Astrocyte (in vitro differentiated cells and primary cell): Measurements from ENCODE around the gene SNX24. TPM values are rescaled to one million over a fixed set of nuclear protein-coding genes. Genes with fewer than 3 reads are reported as not detected.

Source experiments
- DNase-seq: peaks from one replicate; pipeline ENCODE4 v3.0.0-alpha.2; 2010; ENCODE audit warnings: low read depth
- FAIRE-seq: peaks from 2 replicates; lab custom pipeline; 2011; peaks lifted over from hg19 to GRCh38; lab: Jason Lieb, UNC
- H2AFZ ChIP-seq: 2 replicates; pipeline ENCODE4 v1.6.0; 2012; ENCODE audit warnings: low read depth, low read length, inconsistent platforms
- H3K27ac ChIP-seq: 2 replicates; pipeline ENCODE4 v1.5.1; 2011; ENCODE audit warnings: low read depth, low read length, inconsistent platforms
- H3K27me3 ChIP-seq: 2 replicates; pipeline ENCODE4 v1.6.0; 2011; ENCODE audit warnings: low read length, inconsistent platforms; ENCODE audit not compliant: insufficient read depth
- H3K36me3 ChIP-seq: 2 replicates; pipeline ENCODE4 v1.5.1; 2011; ENCODE audit warnings: low read length, inconsistent platforms; ENCODE audit not compliant: insufficient read depth
- H3K4me1 ChIP-seq: 2 replicates; pipeline ENCODE4 v1.5.1; 2011; ENCODE audit warnings: low read length, inconsistent platforms; ENCODE audit not compliant: insufficient read depth
- H3K4me2 ChIP-seq: 2 replicates; pipeline ENCODE4 v1.6.0; 2012; ENCODE audit warnings: low read length, inconsistent platforms
- H3K4me3 ChIP-seq: 2 replicates; pipeline ENCODE4 v1.5.1; 2011; ENCODE audit warnings: low read depth, mild to moderate bottlenecking, low read length, inconsistent platforms; ENCODE audit not compliant: insufficient read depth
- H3K79me2 ChIP-seq: 2 replicates; pipeline ENCODE4 v1.6.0; 2012; ENCODE audit warnings: mild to moderate bottlenecking, low read length, inconsistent platforms; ENCODE audit not compliant: insufficient read depth
- H3K9ac ChIP-seq: 2 replicates; pipeline ENCODE4 v1.6.0; 2012; ENCODE audit warnings: mild to moderate bottlenecking, low read length, inconsistent platforms
- H3K9me3 ChIP-seq: 2 replicates; pipeline ENCODE4 v1.5.1; 2012; ENCODE audit warnings: low read depth, mild to moderate bottlenecking, low read length, inconsistent platforms; ENCODE audit not compliant: insufficient read depth
- H4K20me1 ChIP-seq: 2 replicates; pipeline ENCODE4 v1.6.0; 2012; ENCODE audit warnings: low read length, inconsistent platforms; ENCODE audit not compliant: insufficient read depth
- H3K27ac Mint-ChIP-seq: one replicate; pipeline ENCODE4 v1.8.0; 2021; ENCODE audit warnings: mild to moderate bottlenecking, mixed read lengths; ENCODE audit not compliant: unreplicated experiment
- H3K27me3 Mint-ChIP-seq: one replicate; pipeline ENCODE4 v1.8.0; 2021; ENCODE audit warnings: low read depth, mixed read lengths; ENCODE audit not compliant: unreplicated experiment
- H3K36me3 Mint-ChIP-seq: one replicate; pipeline ENCODE4 v1.8.0; 2021; ENCODE audit warnings: low read depth, mixed read lengths; ENCODE audit not compliant: unreplicated experiment
- H3K4me1 Mint-ChIP-seq: one replicate; pipeline ENCODE4 v1.8.0; 2021; ENCODE audit warnings: low read depth, mixed read lengths; ENCODE audit not compliant: unreplicated experiment
- H3K4me3 Mint-ChIP-seq: one replicate; pipeline ENCODE4 v1.8.0; 2021; ENCODE audit warnings: mild to moderate bottlenecking, moderate library complexity, mixed read lengths; ENCODE audit not compliant: unreplicated experiment
- H3K9me3 Mint-ChIP-seq: one replicate; pipeline ENCODE4 v1.8.0; 2021; ENCODE audit warnings: mild to moderate bottlenecking, mixed read lengths; ENCODE audit not compliant: unreplicated experiment
- EZH2 ChIP-seq: IDR thresholded peaks from 2 replicates; pipeline ENCODE4 v1.6.1; 2012; ENCODE audit warnings: mild to moderate bottlenecking, low read length, inconsistent platforms; ENCODE audit not compliant: insufficient read depth
- total RNA-seq: library from RNA; stranded (reverse); gene quantifications from 2 replicates; pipeline ENCODE4 v1.2.1, GENCODE V29; 2021
- TF ChIP-seq, protein P1 (sequence below): IDR thresholded peaks from 2 replicates; pipeline ENCODE4 v1.5.1; 2011; ENCODE audit warnings: low read depth, mild to moderate bottlenecking, inconsistent platforms, low read length, moderate library complexity; ENCODE audit not compliant: insufficient read depth

The SNX24 gene
- total RNA-seq, 1 donor from 2014 or later: 44.6 TPM

DNA sequence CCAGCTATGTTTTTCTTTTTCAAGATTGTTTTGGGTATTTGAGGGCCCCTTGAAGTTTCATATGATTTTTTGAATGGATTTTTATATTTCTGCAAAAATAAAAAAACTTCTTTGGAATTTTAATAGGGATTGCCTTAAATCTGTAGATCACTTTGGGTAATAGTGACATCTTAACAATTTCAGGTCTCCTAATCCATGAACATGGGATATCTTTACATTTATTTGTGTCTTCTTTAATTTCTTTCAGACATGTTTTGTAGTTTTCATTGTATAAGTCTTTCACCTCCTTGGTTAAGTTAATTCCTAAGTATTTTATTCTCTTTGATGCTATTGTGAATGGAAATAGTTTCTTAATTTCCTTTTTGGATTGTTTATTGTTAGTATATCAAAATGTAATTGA, 112.0 kb downstream of the SNX24 start:
- Mint-ChIP-seq H3K36me3 (peaks cover 6% of the 10 kb centered on the region), H3K4me3 (no peak overlapping the region), H3K27ac (no peak overlapping the region), H3K27me3 (no peaks in the 10 kb centered on the region), H3K9me3 (no peaks in the 10 kb centered on the region), H3K4me1 (peaks cover 6% of the 10 kb centered on the region)
- no peak overlapping the region for H2AFZ ChIP-seq
- H3K4me3 ChIP-seq: no peak overlapping the region
- no peaks in the 10 kb centered on the region for H3K27me3 ChIP-seq
- H4K20me1 ChIP-seq: no peaks in the 10 kb centered on the region
- H3K9me3 ChIP-seq: no peaks in the 10 kb centered on the region
- H3K36me3 ChIP-seq: no peaks in the 10 kb centered on the region
- DNase-seq: no peak
- no peak overlapping the region for H3K4me2 ChIP-seq
- no peaks in the 10 kb centered on the region for H3K4me1 ChIP-seq
- no peaks in the 10 kb centered on the region for H3K79me2 ChIP-seq
- TF ChIP-seq, protein P1, sequence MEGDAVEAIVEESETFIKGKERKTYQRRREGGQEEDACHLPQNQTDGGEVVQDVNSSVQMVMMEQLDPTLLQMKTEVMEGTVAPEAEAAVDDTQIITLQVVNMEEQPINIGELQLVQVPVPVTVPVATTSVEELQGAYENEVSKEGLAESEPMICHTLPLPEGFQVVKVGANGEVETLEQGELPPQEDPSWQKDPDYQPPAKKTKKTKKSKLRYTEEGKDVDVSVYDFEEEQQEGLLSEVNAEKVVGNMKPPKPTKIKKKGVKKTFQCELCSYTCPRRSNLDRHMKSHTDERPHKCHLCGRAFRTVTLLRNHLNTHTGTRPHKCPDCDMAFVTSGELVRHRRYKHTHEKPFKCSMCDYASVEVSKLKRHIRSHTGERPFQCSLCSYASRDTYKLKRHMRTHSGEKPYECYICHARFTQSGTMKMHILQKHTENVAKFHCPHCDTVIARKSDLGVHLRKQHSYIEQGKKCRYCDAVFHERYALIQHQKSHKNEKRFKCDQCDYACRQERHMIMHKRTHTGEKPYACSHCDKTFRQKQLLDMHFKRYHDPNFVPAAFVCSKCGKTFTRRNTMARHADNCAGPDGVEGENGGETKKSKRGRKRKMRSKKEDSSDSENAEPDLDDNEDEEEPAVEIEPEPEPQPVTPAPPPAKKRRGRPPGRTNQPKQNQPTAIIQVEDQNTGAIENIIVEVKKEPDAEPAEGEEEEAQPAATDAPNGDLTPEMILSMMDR: no peak
- TF ChIP-seq EZH2: no peak
- no peak for FAIRE-seq
- no peak overlapping the region for H3K27ac ChIP-seq
- no peak overlapping the region for H3K9ac ChIP-seq

- no peaks in the 10 kb centered on the region for H4K20me1 ChIP-seq
- no peaks in the 10 kb centered on the region for H3K27me3 ChIP-seq
- Mint-ChIP-seq H3K4me1 (peaks cover 1% of the 10 kb centered on the region), H3K4me3 (no peak overlapping the region), H3K36me3 (peaks cover 6% of the 10 kb centered on the region), H3K27ac (no peak overlapping the region), H3K27me3 (no peaks in the 10 kb centered on the region), H3K9me3 (no peaks in the 10 kb centered on the region)
- no peaks in the 10 kb centered on the region for H3K4me1 ChIP-seq
- no peak overlapping the region for H2AFZ ChIP-seq
- DNase-seq (no peak), FAIRE-seq (no peak)
- H3K36me3 ChIP-seq: no peaks in the 10 kb centered on the region
- H3K4me2 ChIP-seq: no peak overlapping the region
- no peaks in the 10 kb centered on the region for H3K9me3 ChIP-seq
- H3K79me2 ChIP-seq: no peaks in the 10 kb centered on the region
- H3K4me3 ChIP-seq: no peak overlapping the region
- H3K9ac ChIP-seq: no peak overlapping the region
- TF ChIP-seq, protein P1: no peak
- TF ChIP-seq EZH2: no peak
- H3K27ac ChIP-seq: no peak overlapping the region
These were observed 114.5 kb downstream of the SNX24 start for GRCh38 chr5:122959740-122960445.

GRCh38 chr5:122963305-122963704, 117.9 kb downstream of the SNX24 start:
- no peak overlapping the region for H3K4me2 ChIP-seq
- H3K36me3 ChIP-seq: no peaks in the 10 kb centered on the region
- H3K9ac ChIP-seq: no peak overlapping the region
- Mint-ChIP-seq H3K9me3 (no peaks in the 10 kb centered on the region), H3K4me3 (no peak overlapping the region), H3K36me3 (peaks cover 3% of the 10 kb centered on the region), H3K4me1 (peaks cover 2% of the 10 kb centered on the region), H3K27me3 (no peaks in the 10 kb centered on the region), H3K27ac (no peak overlapping the region)
- no peaks in the 10 kb centered on the region for H3K27me3 ChIP-seq
- TF ChIP-seq EZH2: no peak
- TF ChIP-seq, protein P1: no peak
- FAIRE-seq (no peak), DNase-seq (no peak)
- H4K20me1 ChIP-seq: no peaks in the 10 kb centered on the region
- no peaks in the 10 kb centered on the region for H3K4me1 ChIP-seq
- no peak overlapping the region for H3K4me3 ChIP-seq
- H2AFZ ChIP-seq: no peak overlapping the region
- H3K9me3 ChIP-seq: no peaks in the 10 kb centered on the region
- H3K79me2 ChIP-seq: no peaks in the 10 kb centered on the region
- no peak overlapping the region for H3K27ac ChIP-seq
